Bronchial epithelial cell (primary cell): Measurements from ENCODE around the gene TTC3. TPM values are rescaled to one million over a fixed set of nuclear protein-coding genes. Genes with fewer than 3 reads are reported as not detected.

Source experiments
- DNase-seq: peaks from one replicate; pipeline ENCODE4 v3.0.0-alpha.2; 2010; ENCODE audit warnings: low read depth
- FAIRE-seq: peaks from 2 replicates; lab custom pipeline; 2011; peaks lifted over from hg19 to GRCh38; lab: Jason Lieb, UNC
- H3K27me3 ChIP-seq: 2 replicates; pipeline ENCODE4 v1.5.1; 2011; ENCODE audit warnings: low read length; ENCODE audit not compliant: control insufficient read depth, insufficient read depth
- H3K36me3 ChIP-seq: 2 replicates; pipeline ENCODE4 v1.5.1; 2011; ENCODE audit warnings: low read length; ENCODE audit not compliant: control insufficient read depth, insufficient read depth
- H3K4me3 ChIP-seq: 2 replicates; pipeline ENCODE4 v1.5.1; 2011; ENCODE audit warnings: mild to moderate bottlenecking, low read depth, low read length, control low read depth
- total RNA-seq: library from RNA; depleted of rRNA; stranded (reverse); fragments of >200 nt; gene quantifications from 2 replicates; pipeline ENCODE4 v1.2.1, GENCODE V29; 2014
- TF ChIP-seq, protein P1 (sequence below): IDR thresholded peaks from 2 replicates; pipeline ENCODE4 v1.5.1; 2011; ENCODE audit warnings: mild to moderate bottlenecking, moderate library complexity, low read length, control low read depth, inconsistent platforms; ENCODE audit not compliant: insufficient read depth, severe bottlenecking

The TTC3 gene
- total RNA-seq, 1 donor from 2014 or later: 90.3 TPM

DNA sequence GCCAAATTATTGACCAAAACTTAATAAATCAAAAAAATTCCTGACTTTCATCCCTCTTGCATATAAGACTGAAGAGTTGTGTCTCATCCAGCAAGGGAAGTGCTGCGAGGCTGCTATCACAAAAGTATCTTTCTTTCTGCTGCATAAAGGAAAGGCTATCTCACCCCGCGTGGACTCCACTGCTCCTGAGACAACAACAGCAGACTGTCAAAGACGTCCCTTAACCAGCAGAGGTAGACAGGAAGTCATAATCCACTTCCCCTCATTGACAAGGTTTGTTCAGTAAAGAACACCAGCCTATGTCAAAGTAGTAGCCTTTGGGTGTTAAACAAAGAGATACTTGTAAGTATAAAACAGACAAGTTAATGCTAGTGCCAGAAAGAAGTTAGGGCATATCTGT lies 164.7 kb downstream of the TTC3 start:
- TF ChIP-seq, protein P1, sequence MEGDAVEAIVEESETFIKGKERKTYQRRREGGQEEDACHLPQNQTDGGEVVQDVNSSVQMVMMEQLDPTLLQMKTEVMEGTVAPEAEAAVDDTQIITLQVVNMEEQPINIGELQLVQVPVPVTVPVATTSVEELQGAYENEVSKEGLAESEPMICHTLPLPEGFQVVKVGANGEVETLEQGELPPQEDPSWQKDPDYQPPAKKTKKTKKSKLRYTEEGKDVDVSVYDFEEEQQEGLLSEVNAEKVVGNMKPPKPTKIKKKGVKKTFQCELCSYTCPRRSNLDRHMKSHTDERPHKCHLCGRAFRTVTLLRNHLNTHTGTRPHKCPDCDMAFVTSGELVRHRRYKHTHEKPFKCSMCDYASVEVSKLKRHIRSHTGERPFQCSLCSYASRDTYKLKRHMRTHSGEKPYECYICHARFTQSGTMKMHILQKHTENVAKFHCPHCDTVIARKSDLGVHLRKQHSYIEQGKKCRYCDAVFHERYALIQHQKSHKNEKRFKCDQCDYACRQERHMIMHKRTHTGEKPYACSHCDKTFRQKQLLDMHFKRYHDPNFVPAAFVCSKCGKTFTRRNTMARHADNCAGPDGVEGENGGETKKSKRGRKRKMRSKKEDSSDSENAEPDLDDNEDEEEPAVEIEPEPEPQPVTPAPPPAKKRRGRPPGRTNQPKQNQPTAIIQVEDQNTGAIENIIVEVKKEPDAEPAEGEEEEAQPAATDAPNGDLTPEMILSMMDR: no peak
- H3K27me3 ChIP-seq: no peaks in the 10 kb centered on the region
- H3K36me3 ChIP-seq: peaks cover 9% of the 10 kb centered on the region
- DNase-seq (no peak), FAIRE-seq (no peak)
- no peak overlapping the region for H3K4me3 ChIP-seq

DNA sequence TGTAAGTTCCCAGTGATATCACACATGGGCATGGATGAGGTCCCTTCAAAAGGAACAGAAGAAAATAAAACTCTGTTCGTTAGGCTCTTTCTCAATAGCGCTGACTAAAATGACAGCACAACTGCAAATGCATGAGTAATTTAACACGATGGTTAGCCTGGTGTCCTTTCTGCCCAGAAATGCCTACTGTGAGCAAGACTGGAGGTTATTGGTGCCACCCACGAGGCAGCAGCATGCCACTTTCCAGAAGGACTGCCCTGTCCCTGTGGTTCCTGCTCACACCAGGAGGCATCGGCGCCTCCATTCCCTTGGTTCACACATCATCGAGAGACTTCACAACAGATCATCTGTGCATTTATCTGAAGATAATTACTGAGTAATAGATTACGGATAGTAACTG lies 167.9 kb downstream of the TTC3 start:
- no peak overlapping the region for H3K4me3 ChIP-seq
- TF ChIP-seq, protein P1: no peak
- H3K36me3 ChIP-seq: peaks cover 6% of the 10 kb centered on the region
- FAIRE-seq: no peak
- no peaks in the 10 kb centered on the region for H3K27me3 ChIP-seq
- no peak for DNase-seq

DNA sequence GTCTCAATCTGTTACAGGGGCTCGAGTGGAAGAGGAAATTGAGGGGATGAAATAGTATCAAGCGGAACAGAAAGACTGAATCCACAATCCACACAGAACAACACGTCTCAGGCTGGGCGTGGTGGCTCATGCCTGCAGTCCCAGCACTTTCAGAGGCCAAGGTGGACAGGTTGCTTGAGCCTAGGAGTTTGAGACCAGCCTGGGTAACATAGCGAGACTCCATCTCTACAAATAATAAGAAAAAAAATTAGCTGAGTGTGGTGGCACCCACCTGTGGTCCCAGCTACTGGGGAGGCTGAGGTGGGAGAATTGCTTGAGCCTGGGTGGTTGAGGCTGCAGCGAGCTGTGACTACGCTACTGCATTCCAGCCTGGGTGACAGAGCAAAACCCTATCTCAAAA lies 168.4 kb downstream of the TTC3 start:
- H3K36me3 ChIP-seq: peaks cover 6% of the 10 kb centered on the region
- no peak for DNase-seq
- H3K4me3 ChIP-seq: no peak overlapping the region
- TF ChIP-seq, protein P1: no peak
- FAIRE-seq: no peak
- H3K27me3 ChIP-seq: no peaks in the 10 kb centered on the region

DNA sequence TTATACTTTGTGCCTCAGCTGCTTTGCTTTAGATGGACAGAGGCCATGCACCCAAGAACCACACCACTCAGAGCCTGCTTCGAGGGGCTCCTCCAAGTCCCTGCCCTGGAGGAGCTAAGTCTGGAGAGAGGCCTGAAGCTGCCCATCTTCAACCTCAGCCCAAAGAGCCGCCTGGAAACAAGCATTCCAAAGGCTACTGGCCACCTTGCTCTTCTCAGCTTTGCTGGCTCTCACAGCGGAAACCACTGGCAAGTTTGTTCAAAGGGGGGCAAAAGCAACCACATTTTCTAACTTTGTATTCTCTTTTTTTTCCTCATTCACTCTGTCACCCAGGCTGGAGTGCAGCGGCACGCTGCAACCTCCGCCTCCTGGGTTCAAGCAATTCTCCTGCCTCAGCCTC lies 170.9 kb downstream of the TTC3 start:
- TF ChIP-seq, protein P1: no peak
- DNase-seq (no peak), FAIRE-seq (no peak)
- H3K36me3 ChIP-seq: peaks cover 4% of the 10 kb centered on the region
- no peak overlapping the region for H3K4me3 ChIP-seq
- H3K27me3 ChIP-seq: no peaks in the 10 kb centered on the region

DNA sequence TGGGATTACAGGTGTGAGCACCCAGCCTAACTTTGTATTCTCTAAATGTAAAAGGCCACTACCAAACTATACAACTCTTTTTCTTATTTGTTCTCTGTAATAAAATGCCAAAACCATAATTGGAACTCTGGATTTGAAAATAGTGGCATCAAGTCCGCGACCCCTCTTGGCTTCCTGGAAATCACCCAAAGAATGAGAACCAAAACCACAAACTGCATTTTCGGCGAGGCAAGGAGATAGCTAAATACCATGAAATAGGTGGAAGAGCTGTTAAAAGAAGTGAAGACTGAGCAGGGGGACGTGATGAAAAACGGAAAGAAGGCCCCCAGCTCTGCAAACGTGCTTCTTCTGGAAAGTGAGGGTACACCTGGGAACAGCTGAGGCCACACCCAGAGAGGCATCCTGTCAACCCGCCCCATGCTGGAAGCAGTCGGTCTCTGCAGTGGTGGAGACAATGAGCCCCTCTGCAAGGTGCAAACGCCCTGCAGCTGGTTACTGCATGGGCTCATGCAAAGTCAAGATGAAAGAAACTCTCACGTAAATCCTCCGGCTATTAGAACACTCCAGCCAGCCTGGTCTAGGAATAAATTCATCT lies 171.5 kb downstream of the TTC3 start:
- TF ChIP-seq, protein P1: no peak
- DNase-seq (no peak), FAIRE-seq (no peak)
- Histone ChIP-seq H3K27me3 (no peaks in the 10 kb centered on the region), H3K36me3 (peaks cover 4% of the 10 kb centered on the region), H3K4me3 (no peak overlapping the region)

DNA sequence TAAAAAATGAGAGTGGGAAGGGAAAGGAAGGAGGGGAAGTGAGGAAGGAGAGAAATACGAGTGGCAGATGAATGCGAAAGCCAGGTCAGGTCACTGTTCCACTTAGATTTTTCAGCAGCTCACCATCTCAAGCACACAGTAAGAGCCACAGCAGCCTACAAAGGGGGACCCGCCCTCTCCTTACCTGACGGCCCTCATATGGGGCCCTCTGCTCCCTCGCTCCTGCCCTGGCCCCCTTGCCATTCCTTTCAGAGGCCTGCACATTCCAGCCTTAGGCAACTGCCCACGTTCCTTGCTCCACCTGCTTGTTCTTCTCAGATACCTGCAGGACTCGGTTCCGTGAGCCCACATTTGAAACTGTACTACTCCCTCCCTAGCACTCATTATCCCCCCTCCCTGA lies 172.1 kb downstream of the TTC3 start:
- FAIRE-seq (no peak), DNase-seq (no peak)
- H3K36me3 ChIP-seq: peaks cover 4% of the 10 kb centered on the region
- TF ChIP-seq, protein P1: no peak
- no peaks in the 10 kb centered on the region for H3K27me3 ChIP-seq
- no peak overlapping the region for H3K4me3 ChIP-seq
